Choroid plexus epithelial cell (primary cell): ENCODE measurements around the gene BTG2.

Source experiments
- DNase-seq: peaks from one replicate; pipeline ENCODE4 v3.0.0-alpha.2; 2010; ENCODE audit warnings: low read depth
- H3K4me3 ChIP-seq: 2 replicates; pipeline ENCODE4 v1.5.1; 2011; ENCODE audit warnings: low read depth, mild to moderate bottlenecking, control low read depth, low read length, moderate library complexity
- CTCF ChIP-seq: conservative IDR thresholded peaks from 2 replicates; pipeline ENCODE4 v1.5.1; 2011; ENCODE audit warnings: low read depth, mild to moderate bottlenecking, control low read depth, inconsistent platforms, low read length, moderate library complexity

BTG2 gene

GRCh38 chr1:203326830-203327683 lies 21.7 kb downstream of the BTG2 start:
- peak overlapping the region; percentile 59 for H3K4me3 ChIP-seq
- no peak for TF ChIP-seq CTCF
- DNase-seq: peak; percentile 89

- TF ChIP-seq CTCF: peak; percentile 59
- peak; percentile 48 for DNase-seq
These were observed 22.6 kb downstream of the BTG2 start for GRCh38 chr1:203327684-203328457.

GRCh38 chr1:203328714-203329122 lies 23.4 kb downstream of the BTG2 start:
- TF ChIP-seq CTCF: peak; percentile 47
- DNase-seq: peak; percentile 85
- no peak overlapping the region for H3K4me3 ChIP-seq

More at GRCh38 chr1:203327684-203328457, 22.6 kb downstream of the BTG2 start:
- H3K4me3 ChIP-seq: peak overlapping the region; percentile 49

- no peak for DNase-seq
- no peak overlapping the region for H3K4me3 ChIP-seq
- TF ChIP-seq CTCF: no peak
These were observed 25.9 kb downstream of the BTG2 start for GRCh38 chr1:203331224-203331623.

GRCh38 chr1:203335503-203335902 lies 30.2 kb downstream of the BTG2 start:
- no peak for TF ChIP-seq CTCF
- DNase-seq: no peak

GRCh38 chr1:203336097-203336496 lies 30.8 kb downstream of the BTG2 start:
- no peak for TF ChIP-seq CTCF
- DNase-seq: no peak
- no peak overlapping the region for H3K4me3 ChIP-seq

More at GRCh38 chr1:203335503-203335902, 30.2 kb downstream of the BTG2 start:
- H3K4me3 ChIP-seq: no peak overlapping the region
